HFF-Myc (cell line): Measurements from ENCODE around the gene FBLN1.

ENCODE experiments used
- DNase-seq: peaks from one replicate; pipeline ENCODE4 v3.0.0-alpha.2; 2011; ENCODE audit warnings: low read depth; ENCODE audit errors: extremely low read depth
- H3K4me3 ChIP-seq: replicated peaks from 2 replicates; pipeline ENCODE4 v1.5.1; 2011; ENCODE audit warnings: low read depth, mild to moderate bottlenecking, control low read depth, low read length
- TF ChIP-seq, protein P1 (sequence below): IDR thresholded peaks from 2 replicates; pipeline ENCODE4 v1.5.1; 2012; ENCODE audit warnings: mild to moderate bottlenecking, low read depth, low read length, control low read depth; ENCODE audit errors: missing control alignments

Gene FBLN1

DNA sequence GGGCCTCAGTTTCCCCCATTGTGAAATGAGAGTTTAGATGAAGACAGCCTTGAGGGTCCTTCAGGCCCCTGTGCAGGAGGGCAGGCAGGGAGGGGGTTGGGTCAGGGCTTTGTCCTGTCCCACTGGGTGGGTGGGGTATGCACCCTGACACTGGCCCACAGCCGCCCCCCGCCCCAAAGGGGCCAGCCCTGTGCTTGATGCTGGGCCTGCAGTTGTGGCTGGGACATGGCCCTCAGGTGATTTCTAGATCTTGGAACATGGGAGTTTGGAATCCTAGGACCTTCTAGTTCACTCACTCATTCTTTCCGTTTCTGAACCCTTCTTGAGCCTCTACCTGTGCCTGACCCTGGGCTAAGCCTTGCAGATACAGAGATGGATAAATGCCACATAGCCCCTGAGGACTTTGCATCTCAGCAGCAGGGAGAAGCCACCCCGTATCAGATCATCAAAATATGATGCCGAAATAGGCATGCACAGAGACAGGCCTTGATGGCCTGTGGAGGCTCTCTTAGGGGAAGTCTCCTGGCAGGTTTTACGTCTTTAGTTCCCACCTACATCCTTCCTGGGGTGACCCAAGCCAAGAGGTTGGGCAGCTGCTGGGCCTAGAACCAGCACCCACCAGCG lies 76.0 kb downstream of the FBLN1 start:
- TF ChIP-seq, protein P1, sequence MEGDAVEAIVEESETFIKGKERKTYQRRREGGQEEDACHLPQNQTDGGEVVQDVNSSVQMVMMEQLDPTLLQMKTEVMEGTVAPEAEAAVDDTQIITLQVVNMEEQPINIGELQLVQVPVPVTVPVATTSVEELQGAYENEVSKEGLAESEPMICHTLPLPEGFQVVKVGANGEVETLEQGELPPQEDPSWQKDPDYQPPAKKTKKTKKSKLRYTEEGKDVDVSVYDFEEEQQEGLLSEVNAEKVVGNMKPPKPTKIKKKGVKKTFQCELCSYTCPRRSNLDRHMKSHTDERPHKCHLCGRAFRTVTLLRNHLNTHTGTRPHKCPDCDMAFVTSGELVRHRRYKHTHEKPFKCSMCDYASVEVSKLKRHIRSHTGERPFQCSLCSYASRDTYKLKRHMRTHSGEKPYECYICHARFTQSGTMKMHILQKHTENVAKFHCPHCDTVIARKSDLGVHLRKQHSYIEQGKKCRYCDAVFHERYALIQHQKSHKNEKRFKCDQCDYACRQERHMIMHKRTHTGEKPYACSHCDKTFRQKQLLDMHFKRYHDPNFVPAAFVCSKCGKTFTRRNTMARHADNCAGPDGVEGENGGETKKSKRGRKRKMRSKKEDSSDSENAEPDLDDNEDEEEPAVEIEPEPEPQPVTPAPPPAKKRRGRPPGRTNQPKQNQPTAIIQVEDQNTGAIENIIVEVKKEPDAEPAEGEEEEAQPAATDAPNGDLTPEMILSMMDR, result no peak
- no peak overlapping the region for H3K4me3 ChIP-seq
- no peak for DNase-seq

DNA sequence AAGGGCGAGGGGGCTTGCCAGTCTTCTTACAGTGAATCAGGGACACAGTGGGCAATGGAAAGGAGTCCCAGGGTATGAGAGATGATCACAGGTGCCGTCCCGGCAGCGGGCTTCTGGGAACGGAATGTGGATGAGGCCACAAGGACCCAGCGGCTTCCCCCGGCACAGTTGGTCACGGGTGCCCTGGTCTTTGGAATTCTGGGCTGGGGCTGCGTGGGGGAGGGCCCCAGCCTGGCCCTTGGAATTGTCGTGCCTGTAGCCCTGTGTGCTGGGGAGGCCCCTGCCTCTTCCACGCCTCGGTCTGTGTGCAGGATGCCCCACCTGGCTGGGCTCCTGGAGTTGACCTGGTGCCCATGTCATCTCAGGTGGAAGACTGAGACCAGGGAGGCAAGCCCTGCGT lies 76.6 kb downstream of the FBLN1 start:
- H3K4me3 ChIP-seq, result no peak overlapping the region
- TF ChIP-seq, protein P1, result no peak

GRCh38 chr22:45579806-45580725 lies 77.4 kb downstream of the FBLN1 start:
- H3K4me3 ChIP-seq, result no peak overlapping the region
- TF ChIP-seq, protein P1, result no peak
- DNase-seq, result no peak

More for the DNA sequence above, 76.6 kb downstream of the FBLN1 start:
- DNase-seq, result no peak

GRCh38 chr22:45580726-45581381 lies 78.2 kb downstream of the FBLN1 start:
- DNase-seq, result no peak
- TF ChIP-seq, protein P1, result no peak

GRCh38 chr22:45581549-45582080 lies 78.9 kb downstream of the FBLN1 start:
- TF ChIP-seq, protein P1, result no peak
- DNase-seq, result no peak
- H3K4me3 ChIP-seq, result no peak overlapping the region

More at GRCh38 chr22:45580726-45581381, 78.2 kb downstream of the FBLN1 start:
- no peak overlapping the region for H3K4me3 ChIP-seq

DNA sequence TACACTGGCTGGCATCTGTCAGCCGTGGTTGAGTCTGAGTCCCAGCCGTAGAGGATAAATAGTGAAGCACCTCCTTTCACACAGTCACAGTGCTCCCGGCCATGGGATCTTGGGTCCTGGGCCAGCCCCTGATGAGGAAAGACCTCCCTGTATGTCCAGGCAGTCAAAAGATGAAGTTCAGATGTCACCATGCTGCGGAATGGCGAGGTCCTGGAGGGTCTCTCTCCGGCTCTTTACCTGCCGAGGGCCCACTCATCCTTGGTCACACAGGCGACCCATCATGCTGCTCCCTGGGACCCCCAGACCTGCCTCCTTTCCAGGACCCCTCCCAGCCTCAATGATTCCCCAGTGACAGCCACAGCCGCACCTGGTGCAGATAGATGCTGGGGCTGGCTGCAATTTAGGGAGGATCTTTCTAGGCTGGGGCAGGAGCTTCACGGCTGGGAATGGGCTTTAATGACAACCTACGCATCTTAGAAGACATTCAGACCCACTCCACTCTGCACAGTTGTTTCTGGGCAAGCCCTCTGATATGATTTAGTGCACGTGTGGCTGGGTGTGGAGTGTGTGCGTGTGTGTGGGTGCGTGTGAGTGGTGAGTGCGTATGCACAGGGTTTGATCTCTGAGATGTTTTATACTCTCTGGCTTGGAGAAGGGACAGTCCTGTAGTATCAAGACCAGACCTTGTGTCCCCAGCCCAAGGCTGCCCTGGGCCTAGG lies 79.7 kb downstream of the FBLN1 start:
- no peak overlapping the region for H3K4me3 ChIP-seq

More for the DNA sequence above, 79.7 kb downstream of the FBLN1 start:
- no peak for DNase-seq
- TF ChIP-seq, protein P1, result no peak
